Loucy (cell line): ENCODE measurements around the gene APOBEC3A.

ENCODE experiments used
- CTCF ChIP-seq: fragments of 200-600 bp; sonication (generic); conservative IDR thresholded peaks from 2 replicates; pipeline ENCODE4 v1.5.1; 2014; ENCODE audit warnings: mild to moderate bottlenecking, antibody characterized with exemption, low read length
- EZH2phosphoT487 ChIP-seq: fragments of 200-600 bp; IDR thresholded peaks from 2 replicates; pipeline ENCODE4 v1.6.1; 2018; ENCODE audit warnings: antibody characterized with exemption, mild to moderate bottlenecking, moderate library complexity, borderline replicate concordance

GRCh38 chr22:38957808-38958650 lies 620 bp downstream of the APOBEC3A start:
- TF ChIP-seq CTCF (no peak), EZH2phosphoT487 (no peak)
